SK-N-SH (cell line): ENCODE results near the gene NIPAL1. TPM values are rescaled to one million over a fixed set of nuclear protein-coding genes. Genes with fewer than 3 reads are reported as not detected.

Experiments
- CTCF ChIA-PET: fragments of 300-600, 350-600 bp; formaldehyde crosslinking; extraction: SDS; loops from one replicate; lab custom pipeline; 2021; lab: Yijun Ruan, JAX
- POLR2A ChIA-PET: fragments of 350-600 bp; sonication (Branson Sonifier 250); formaldehyde crosslinking; extraction: SDS; loops from one replicate; lab custom pipeline; 2020; ENCODE audit warnings: antibody characterized with exemption, inconsistent platforms; lab: Yijun Ruan, JAX
- DNase-seq: peaks from one replicate; pipeline ENCODE4 v3.0.0; 2012
- H2AFZ ChIP-seq: fragments of 200-600 bp; sonication (generic); 2 replicates; pipeline ENCODE4 v1.8.1; 2016; ENCODE audit warnings: antibody characterized with exemption, mild to moderate bottlenecking, low read depth
- H3F3A ChIP-seq: fragments of 200-600 bp; sonication (generic); replicated peaks from 2 replicates; pipeline ENCODE3; 2016; ENCODE audit warnings: antibody characterized with exemption, mild to moderate bottlenecking; ENCODE audit not compliant: insufficient read depth
- H3K27ac ChIP-seq, 2 experiments: fragments of 200-500 bp in 1 of 2; fragments of 200-600 bp in 1 of 2; sonication (Bioruptor generic) in 1 of 2; sonication (generic), shearing (Covaris generic) in 1 of 2; 2 replicates each; pipeline versions ENCODE4 v1.5.1 to v1.6.1; 2014 to 2016; ENCODE audit warnings: low read depth in 2 of 2, inconsistent platforms in 1 of 2, low read length in 1 of 2, mild to moderate bottlenecking in 1 of 2, mixed read lengths in 1 of 2
- H3K27me3 ChIP-seq: fragments of 200-600 bp; sonication (generic), shearing (Covaris generic); 2 replicates; pipeline ENCODE4 v1.6.1; 2016; ENCODE audit warnings: mixed run types; ENCODE audit not compliant: insufficient read depth
- H3K36me3 ChIP-seq, 2 experiments: fragments of 200-500 bp in 1 of 2; fragments of 200-600 bp in 1 of 2; sonication (Bioruptor generic) in 1 of 2; sonication (generic) in 1 of 2; replicated peaks in 1 of 2; 2 replicates each; pipeline versions ENCODE3 to v1.5.1; 2014 to 2016; ENCODE audit warnings: low read length in 1 of 2, mild to moderate bottlenecking in 1 of 2; ENCODE audit not compliant: insufficient read depth in 2 of 2, control insufficient read depth in 1 of 2
- H3K4me1 ChIP-seq, 2 experiments: fragments of 200-500 bp in 1 of 2; fragments of 200-600 bp in 1 of 2; sonication (Bioruptor generic) in 1 of 2; sonication (generic), shearing (Covaris generic) in 1 of 2; 2 replicates each; pipeline versions ENCODE4 v1.5.1 to v1.6.1; 2014 to 2016; ENCODE audit warnings: low read depth in 1 of 2, low read length in 1 of 2, mixed run types in 1 of 2; ENCODE audit not compliant: insufficient read depth in 2 of 2, control insufficient read depth in 1 of 2
- H3K4me2 ChIP-seq: fragments of 200-600 bp; sonication (generic), shearing (Covaris generic); 2 replicates; pipeline ENCODE4 v1.6.1; 2017; ENCODE audit warnings: mixed run types
- H3K4me3 ChIP-seq, 2 experiments: fragments of 200-500 bp in 1 of 2; fragments of 200-600 bp in 1 of 2; sonication (Bioruptor generic) in 1 of 2; sonication (generic), shearing (Covaris generic) in 1 of 2; 2 replicates each; pipeline versions ENCODE4 v1.5.1 to v1.8.1; 2014 to 2016; ENCODE audit warnings: low read depth in 2 of 2, inconsistent platforms in 1 of 2, low read length in 1 of 2, mild to moderate bottlenecking in 1 of 2, mixed read lengths in 1 of 2, moderate library complexity in 1 of 2
- H3K79me2 ChIP-seq: fragments of 200-600 bp; sonication (generic); 2 replicates; pipeline ENCODE4 v1.8.1; 2017; ENCODE audit warnings: mild to moderate bottlenecking; ENCODE audit not compliant: insufficient read depth
- H3K9ac ChIP-seq: fragments of 200-600 bp; sonication (generic); 2 replicates; pipeline ENCODE4 v1.6.1; 2017; ENCODE audit warnings: mixed run types
- H3K9me2 ChIP-seq: fragments of 200-600 bp; sonication (generic); 2 replicates; pipeline ENCODE4 v1.6.1; 2017; ENCODE audit warnings: mixed run types
- H3K9me3 ChIP-seq: fragments of 200-600 bp; sonication (generic); 2 replicates; pipeline ENCODE4 v1.6.1; 2017; ENCODE audit warnings: mixed run types, mild to moderate bottlenecking, moderate library complexity
- H4K20me1 ChIP-seq: fragments of 200-600 bp; sonication (generic); 2 replicates; pipeline ENCODE4 v1.6.1; 2017; ENCODE audit warnings: mild to moderate bottlenecking, mixed run types; ENCODE audit not compliant: insufficient read depth
- FOSL2 ChIP-seq: IDR thresholded peaks from 2 replicates; pipeline ENCODE4 v1.4.0; 2012; ENCODE audit warnings: low read depth, mild to moderate bottlenecking, moderate library complexity, borderline replicate concordance
- FOXJ3 ChIP-seq: sonication (generic); formaldehyde crosslinking; IDR thresholded peaks from 2 replicates; pipeline ENCODE4 v1.5.1; 2020; ENCODE audit warnings: mild to moderate bottlenecking, missing genetic modification reagents
- GATA2 ChIP-seq: sonication (generic); formaldehyde crosslinking; IDR thresholded peaks from 2 replicates; pipeline ENCODE4 v1.5.0; 2020; ENCODE audit warnings: mild to moderate bottlenecking, missing genetic modification reagents
- IRF3 ChIP-seq: fragments of 150-350 bp; IDR thresholded peaks from 2 replicates; pipeline ENCODE4 v1.6.1; 2016; ENCODE audit warnings: mild to moderate bottlenecking, low read depth, low read length
- MXI1 ChIP-seq: IDR thresholded peaks from 2 replicates; pipeline ENCODE4 v1.6.1; 2012; ENCODE audit warnings: mild to moderate bottlenecking, low read depth, low read length, improper control_type of control experiment
- NFIC ChIP-seq: IDR thresholded peaks from 2 replicates; pipeline ENCODE4 v1.4.0; 2012; ENCODE audit warnings: borderline replicate concordance
- RCOR1 ChIP-seq: fragments of 150-350 bp; IDR thresholded peaks from 2 replicates; pipeline ENCODE4 v1.6.1; 2017; ENCODE audit warnings: antibody characterized with exemption, low read length
- RFX5 ChIP-seq: IDR thresholded peaks from 2 replicates; pipeline ENCODE4 v1.6.1; 2012; ENCODE audit warnings: mild to moderate bottlenecking, improper control_type of control experiment, low read length
- SIN3A ChIP-seq: IDR thresholded peaks from 2 replicates; pipeline ENCODE4 v1.6.1; 2012; ENCODE audit warnings: low read depth, mild to moderate bottlenecking, low read length, moderate library complexity, borderline replicate concordance
- TEAD4 ChIP-seq: IDR thresholded peaks from 2 replicates; pipeline ENCODE4 v1.4.0; 2012; ENCODE audit warnings: mild to moderate bottlenecking, borderline replicate concordance; ENCODE audit not compliant: insufficient read depth
- WGBS: methylation state at CpG from one replicate; pipeline ENCODE4 v1.1.6; 2017; ENCODE audit warnings: low lambda C conversion rate; 5-methylcytosine and 5-hydroxymethylcytosine counted together
- polyA plus RNA-seq, 3 experiments: library from polyadenylated mRNA; depleted of rRNA; stranded (reverse); fragments of >200 nt; gene quantifications; 2 replicates each; pipeline ENCODE4 v1.2.3, GENCODE V29; 2012
- TF ChIP-seq, protein P1 (sequence below): fragments of 200-600 bp; sonication (generic); IDR thresholded peaks from 2 replicates; pipeline ENCODE4 v1.6.1; 2017; ENCODE audit warnings: antibody characterized with exemption, mild to moderate bottlenecking, moderate library complexity
- TF ChIP-seq, protein P2 (sequence below): IDR thresholded peaks from 2 replicates; pipeline ENCODE4 v1.6.1; 2012; ENCODE audit warnings: mild to moderate bottlenecking, low read depth, low read length, moderate library complexity
- TF ChIP-seq, protein P3 (sequence below): IDR thresholded peaks from 2 replicates; pipeline ENCODE4 v1.4.0; 2012; ENCODE audit warnings: low read depth, borderline replicate concordance

NIPAL1 gene
- polyA plus RNA-seq, 1 of the 3 experiments (the other 2 are of a cell fraction) = 1.8 TPM

GRCh38 chr4:48035952-48036351, 19.4 kb downstream of the NIPAL1 start:
- Histone ChIP-seq H3K27ac (no peak overlapping the region), H3K4me1 (no peaks in the 10 kb centered on the region), H4K20me1 (no peaks in the 10 kb centered on the region), H3K79me2 (no peaks in the 10 kb centered on the region), H3K36me3 (no peaks in the 10 kb centered on the region), H3K9me2 (no peaks in the 10 kb centered on the region), H3K4me3 (no peak overlapping the region), H2AFZ (no peak overlapping the region), H3K9me3 (no peaks in the 10 kb centered on the region), H3K27me3 (no peaks in the 10 kb centered on the region), H3F3A (no peaks in the 10 kb centered on the region), H3K9ac (no peak overlapping the region)
- WGBS = 92% methylated on average over 3 of the region's 3 CpGs
- DNase-seq = no peak
- ChIA-PET CTCF (interaction anchor here (1.0 to 4.4 kb wide), 3 partner anchors 18 to 59 kb away, joined by 3 to 19 read pairs (median 7); no protein-coding TSS in a partner anchor), POLR2A (no interaction called here)
- TF ChIP-seq TEAD4 = no peak
- TF ChIP-seq, protein P1, sequence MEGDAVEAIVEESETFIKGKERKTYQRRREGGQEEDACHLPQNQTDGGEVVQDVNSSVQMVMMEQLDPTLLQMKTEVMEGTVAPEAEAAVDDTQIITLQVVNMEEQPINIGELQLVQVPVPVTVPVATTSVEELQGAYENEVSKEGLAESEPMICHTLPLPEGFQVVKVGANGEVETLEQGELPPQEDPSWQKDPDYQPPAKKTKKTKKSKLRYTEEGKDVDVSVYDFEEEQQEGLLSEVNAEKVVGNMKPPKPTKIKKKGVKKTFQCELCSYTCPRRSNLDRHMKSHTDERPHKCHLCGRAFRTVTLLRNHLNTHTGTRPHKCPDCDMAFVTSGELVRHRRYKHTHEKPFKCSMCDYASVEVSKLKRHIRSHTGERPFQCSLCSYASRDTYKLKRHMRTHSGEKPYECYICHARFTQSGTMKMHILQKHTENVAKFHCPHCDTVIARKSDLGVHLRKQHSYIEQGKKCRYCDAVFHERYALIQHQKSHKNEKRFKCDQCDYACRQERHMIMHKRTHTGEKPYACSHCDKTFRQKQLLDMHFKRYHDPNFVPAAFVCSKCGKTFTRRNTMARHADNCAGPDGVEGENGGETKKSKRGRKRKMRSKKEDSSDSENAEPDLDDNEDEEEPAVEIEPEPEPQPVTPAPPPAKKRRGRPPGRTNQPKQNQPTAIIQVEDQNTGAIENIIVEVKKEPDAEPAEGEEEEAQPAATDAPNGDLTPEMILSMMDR = no peak
- no peak for TF ChIP-seq GATA2 (CRISPR knock-in tag)
- TF ChIP-seq RCOR1 = no peak
- TF ChIP-seq NFIC = no peak
- no peak for TF ChIP-seq MXI1
- TF ChIP-seq, protein P2, sequence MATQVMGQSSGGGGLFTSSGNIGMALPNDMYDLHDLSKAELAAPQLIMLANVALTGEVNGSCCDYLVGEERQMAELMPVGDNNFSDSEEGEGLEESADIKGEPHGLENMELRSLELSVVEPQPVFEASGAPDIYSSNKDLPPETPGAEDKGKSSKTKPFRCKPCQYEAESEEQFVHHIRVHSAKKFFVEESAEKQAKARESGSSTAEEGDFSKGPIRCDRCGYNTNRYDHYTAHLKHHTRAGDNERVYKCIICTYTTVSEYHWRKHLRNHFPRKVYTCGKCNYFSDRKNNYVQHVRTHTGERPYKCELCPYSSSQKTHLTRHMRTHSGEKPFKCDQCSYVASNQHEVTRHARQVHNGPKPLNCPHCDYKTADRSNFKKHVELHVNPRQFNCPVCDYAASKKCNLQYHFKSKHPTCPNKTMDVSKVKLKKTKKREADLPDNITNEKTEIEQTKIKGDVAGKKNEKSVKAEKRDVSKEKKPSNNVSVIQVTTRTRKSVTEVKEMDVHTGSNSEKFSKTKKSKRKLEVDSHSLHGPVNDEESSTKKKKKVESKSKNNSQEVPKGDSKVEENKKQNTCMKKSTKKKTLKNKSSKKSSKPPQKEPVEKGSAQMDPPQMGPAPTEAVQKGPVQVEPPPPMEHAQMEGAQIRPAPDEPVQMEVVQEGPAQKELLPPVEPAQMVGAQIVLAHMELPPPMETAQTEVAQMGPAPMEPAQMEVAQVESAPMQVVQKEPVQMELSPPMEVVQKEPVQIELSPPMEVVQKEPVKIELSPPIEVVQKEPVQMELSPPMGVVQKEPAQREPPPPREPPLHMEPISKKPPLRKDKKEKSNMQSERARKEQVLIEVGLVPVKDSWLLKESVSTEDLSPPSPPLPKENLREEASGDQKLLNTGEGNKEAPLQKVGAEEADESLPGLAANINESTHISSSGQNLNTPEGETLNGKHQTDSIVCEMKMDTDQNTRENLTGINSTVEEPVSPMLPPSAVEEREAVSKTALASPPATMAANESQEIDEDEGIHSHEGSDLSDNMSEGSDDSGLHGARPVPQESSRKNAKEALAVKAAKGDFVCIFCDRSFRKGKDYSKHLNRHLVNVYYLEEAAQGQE = no peak
- no peak for TF ChIP-seq SIN3A
- TF ChIP-seq IRF3 = no peak
- no peak for TF ChIP-seq FOSL2
- no peak for TF ChIP-seq FOXJ3
- TF ChIP-seq RFX5 = no peak
- TF ChIP-seq, protein P3, sequence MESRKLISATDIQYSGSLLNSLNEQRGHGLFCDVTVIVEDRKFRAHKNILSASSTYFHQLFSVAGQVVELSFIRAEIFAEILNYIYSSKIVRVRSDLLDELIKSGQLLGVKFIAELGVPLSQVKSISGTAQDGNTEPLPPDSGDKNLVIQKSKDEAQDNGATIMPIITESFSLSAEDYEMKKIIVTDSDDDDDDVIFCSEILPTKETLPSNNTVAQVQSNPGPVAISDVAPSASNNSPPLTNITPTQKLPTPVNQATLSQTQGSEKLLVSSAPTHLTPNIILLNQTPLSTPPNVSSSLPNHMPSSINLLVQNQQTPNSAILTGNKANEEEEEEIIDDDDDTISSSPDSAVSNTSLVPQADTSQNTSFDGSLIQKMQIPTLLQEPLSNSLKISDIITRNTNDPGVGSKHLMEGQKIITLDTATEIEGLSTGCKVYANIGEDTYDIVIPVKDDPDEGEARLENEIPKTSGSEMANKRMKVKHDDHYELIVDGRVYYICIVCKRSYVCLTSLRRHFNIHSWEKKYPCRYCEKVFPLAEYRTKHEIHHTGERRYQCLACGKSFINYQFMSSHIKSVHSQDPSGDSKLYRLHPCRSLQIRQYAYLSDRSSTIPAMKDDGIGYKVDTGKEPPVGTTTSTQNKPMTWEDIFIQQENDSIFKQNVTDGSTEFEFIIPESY = no peak
- TF ChIP-seq, all 33 proteins: peak for 0
- no peak overlapping the region for H3K4me2 ChIP-seq
